H1 (cell line): ENCODE results near the gene FAM98A. TPM values are rescaled to one million over a fixed set of nuclear protein-coding genes. Genes with fewer than 3 reads are reported as not detected.

Experiments used
- CTCF ChIA-PET: fragments of 300-600 bp; sonication (Branson Sonifier 250); formaldehyde crosslinking; loops from one replicate; lab custom pipeline; 2021; ENCODE audit not compliant: partially characterized antibody; lab: Charles Lee
- POLR2A ChIA-PET: fragments of 300-600 bp; sonication (Branson Sonifier 250); formaldehyde crosslinking; loops from one replicate; lab custom pipeline; 2021; ENCODE audit warnings: inconsistent platforms; ENCODE audit not compliant: partially characterized antibody; lab: Charles Lee
- DNase-seq, 2 experiments: peaks; one replicate each; pipeline versions ENCODE4 v3.0.0 to v3.0.0-alpha.2; 2010 to 2022; ENCODE audit warnings: low spot score in 2 of 2, low read depth in 1 of 2, mixed read lengths in 1 of 2
- FAIRE-seq: peaks from 2 replicates; lab custom pipeline; 2011; peaks lifted over from hg19 to GRCh38; lab: Jason Lieb, UNC
- H2AFZ ChIP-seq: 2 replicates; pipeline ENCODE4 v1.8.1; 2012; ENCODE audit warnings: low read length, inconsistent platforms
- H2AK5ac ChIP-seq: 2 replicates; pipeline ENCODE4 v1.6.1; 2013; ENCODE audit warnings: low read depth, low read length
- H2BK120ac ChIP-seq: replicated peaks from 2 replicates; pipeline ENCODE3; 2013; ENCODE audit warnings: low read depth, low read length, inconsistent platforms
- H2BK12ac ChIP-seq: 2 replicates; pipeline ENCODE4 v1.6.1; 2013; ENCODE audit warnings: low read depth, low read length
- H2BK15ac ChIP-seq: 2 replicates; pipeline ENCODE4 v1.6.1; 2013; ENCODE audit warnings: low read length
- H2BK20ac ChIP-seq: 2 replicates; pipeline ENCODE4 v1.6.1; 2013; ENCODE audit warnings: low read length
- H2BK5ac ChIP-seq: 2 replicates; pipeline ENCODE4 v1.6.1; 2013; ENCODE audit warnings: low read depth, low read length
- H3K14ac ChIP-seq: 2 replicates; pipeline ENCODE4 v1.6.1; 2013; ENCODE audit warnings: inconsistent platforms; ENCODE audit not compliant: insufficient read length
- H3K18ac ChIP-seq: 2 replicates; pipeline ENCODE4 v1.6.1; 2013; ENCODE audit warnings: low read length; ENCODE audit errors: extremely low read depth
- H3K23ac ChIP-seq: 2 replicates; pipeline ENCODE4 v1.6.1; 2013; ENCODE audit warnings: inconsistent platforms; ENCODE audit not compliant: insufficient read length
- H3K23me2 ChIP-seq: 2 replicates; pipeline ENCODE4 v1.6.1; 2013; ENCODE audit warnings: low read depth, low read length
- H3K27ac ChIP-seq: 2 replicates; pipeline ENCODE4 v1.6.1; 2011; ENCODE audit warnings: low read depth, low read length, inconsistent platforms
- H3K27me3 ChIP-seq, 4 experiments: replicated peaks in 1 of 4; 1 replicate in 1 of 4; 2 replicates in 3 of 4; pipeline versions ENCODE4 v1.6.1 to v1.8.1; 2011 to 2013; ENCODE audit warnings: low read length in 3 of 4, mild to moderate bottlenecking in 3 of 4, inconsistent platforms in 2 of 4, mixed read lengths in 2 of 4, moderate library complexity in 1 of 4; ENCODE audit not compliant: control insufficient read depth in 3 of 4, insufficient read depth in 3 of 4; ENCODE audit errors: extremely low read depth in 1 of 4
- H3K36me3 ChIP-seq, 4 experiments: 2 replicates each; pipeline versions ENCODE4 v1.6.1 to v1.8.1; 2011 to 2013; ENCODE audit warnings: mild to moderate bottlenecking in 4 of 4, low read length in 3 of 4, moderate library complexity in 2 of 4, control low read depth in 1 of 4, inconsistent platforms in 1 of 4; ENCODE audit not compliant: insufficient read depth in 4 of 4, control insufficient read depth in 2 of 4
- H3K4ac ChIP-seq: replicated peaks from 2 replicates; pipeline ENCODE3; 2013; ENCODE audit warnings: low read length, low read depth, mixed read lengths, inconsistent platforms; ENCODE audit not compliant: insufficient read length
- H3K4me1 ChIP-seq, 4 experiments: replicated peaks in 1 of 4; 1 replicate in 1 of 4; 2 replicates in 3 of 4; pipeline versions ENCODE4 v1.6.1 to v1.8.1; 2011 to 2013; ENCODE audit warnings: low read length in 3 of 4, inconsistent platforms in 2 of 4, mixed read lengths in 1 of 4; ENCODE audit not compliant: insufficient read depth in 4 of 4, control insufficient read depth in 3 of 4
- H3K4me2 ChIP-seq, 2 experiments: 2 replicates each; pipeline versions ENCODE4 v1.6.1 to v1.8.1; 2011 to 2013; ENCODE audit warnings: low read depth in 2 of 2, low read length in 2 of 2, control low read depth in 1 of 2, inconsistent platforms in 1 of 2, mild to moderate bottlenecking in 1 of 2; ENCODE audit not compliant: insufficient read depth in 1 of 2
- H3K4me3 ChIP-seq, 4 experiments: fragments of 200-600, 300-600 bp in 1 of 4; sonication (generic), shearing (Covaris generic), sonication (Bioruptor Twin) in 1 of 4; 2 replicates each; pipeline versions ENCODE4 v1.5.1 to v1.8.1; 2011 to 2016; ENCODE audit warnings: low read length in 4 of 4, low read depth in 3 of 4, control low read depth in 2 of 4, inconsistent platforms in 2 of 4, mild to moderate bottlenecking in 2 of 4, mixed read lengths in 1 of 4, moderate library complexity in 1 of 4; ENCODE audit not compliant: insufficient read depth in 2 of 4; ENCODE audit errors: extremely low read depth in 1 of 4
- H3K56ac ChIP-seq: replicated peaks from 2 replicates; pipeline ENCODE3; 2013; ENCODE audit warnings: low read depth, mild to moderate bottlenecking, mixed read lengths, low read length, inconsistent platforms; ENCODE audit not compliant: insufficient read length
- H3K79me1 ChIP-seq: 2 replicates; pipeline ENCODE4 v1.6.1; 2013; ENCODE audit warnings: low read depth, low read length, control low read depth
- H3K79me2 ChIP-seq, 2 experiments: 2 replicates each; pipeline versions ENCODE4 v1.6.1 to v1.8.1; 2012 to 2013; ENCODE audit warnings: low read length in 2 of 2, mild to moderate bottlenecking in 2 of 2, inconsistent platforms in 1 of 2; ENCODE audit not compliant: insufficient read depth in 2 of 2, control insufficient read depth in 1 of 2
- H3K9ac ChIP-seq, 4 experiments: replicated peaks in 1 of 4; 1 replicate in 1 of 4; 2 replicates in 3 of 4; pipeline versions ENCODE4 v1.6.1 to v1.8.1; 2011 to 2013; ENCODE audit warnings: low read depth in 3 of 4, low read length in 3 of 4, control low read depth in 2 of 4, mild to moderate bottlenecking in 2 of 4, moderate library complexity in 2 of 4, inconsistent platforms in 1 of 4; ENCODE audit errors: extremely low read depth in 1 of 4
- H3K9me3 ChIP-seq, 2 experiments: 2 replicates each; pipeline versions ENCODE4 v1.6.1 to v1.8.1; 2012 to 2013; ENCODE audit warnings: mild to moderate bottlenecking in 2 of 2, moderate library complexity in 2 of 2, control low read depth in 1 of 2, inconsistent platforms in 1 of 2, low read depth in 1 of 2, low read length in 1 of 2, mixed read lengths in 1 of 2; ENCODE audit not compliant: insufficient read depth in 2 of 2
- H4K20me1 ChIP-seq, 2 experiments: replicated peaks in 1 of 2; 2 replicates each; pipeline versions ENCODE3 to v1.8.1; 2011 to 2013; ENCODE audit warnings: inconsistent platforms in 2 of 2, low read length in 2 of 2, mild to moderate bottlenecking in 1 of 2; ENCODE audit not compliant: insufficient read depth in 2 of 2, control insufficient read depth in 1 of 2
- H4K5ac ChIP-seq: 2 replicates; pipeline ENCODE4 v1.6.1; 2013; ENCODE audit warnings: low read length, low read depth, mixed read lengths, inconsistent platforms; ENCODE audit not compliant: insufficient read length
- H4K8ac ChIP-seq: 2 replicates; pipeline ENCODE4 v1.8.0; 2013; ENCODE audit warnings: mild to moderate bottlenecking, moderate library complexity, low read length, inconsistent platforms; ENCODE audit not compliant: insufficient read depth; ENCODE audit errors: extremely low read depth
- H4K91ac ChIP-seq: replicated peaks from 2 replicates; pipeline ENCODE3; 2013; ENCODE audit warnings: low read length, mixed read lengths, inconsistent platforms; ENCODE audit not compliant: insufficient read length
- BACH1 ChIP-seq: IDR thresholded peaks from 2 replicates; pipeline ENCODE4 v1.6.1; 2012; ENCODE audit warnings: low read length, improper control_type of control experiment
- HDAC6 ChIP-seq: IDR thresholded peaks from one replicate; pipeline ENCODE4 v1.7.1; 2012; ENCODE audit warnings: low read depth, mild to moderate bottlenecking, inconsistent platforms, low read length, moderate library complexity
- KDM4A ChIP-seq: IDR thresholded peaks from one replicate; pipeline ENCODE4 v1.7.1; 2012; ENCODE audit warnings: low read depth, mild to moderate bottlenecking, moderate library complexity, low read length, inconsistent platforms; ENCODE audit not compliant: severe bottlenecking
- KDM5A ChIP-seq: fragments of 200-600 bp; IDR thresholded peaks from 2 replicates; pipeline ENCODE4 v1.7.1; 2012; ENCODE audit warnings: mild to moderate bottlenecking, low read length, inconsistent platforms, mixed read lengths
- SAP30 ChIP-seq: fragments of 300-600 bp; sonication (generic); IDR thresholded peaks from 2 replicates; pipeline ENCODE4 v1.7.1; 2012; ENCODE audit warnings: low read length, moderate library complexity, mild to moderate bottlenecking, inconsistent platforms; ENCODE audit not compliant: insufficient read depth, insufficient replicate concordance
- SUZ12 ChIP-seq: fragments of 200-600 bp; sonication (generic); IDR thresholded peaks from 2 replicates; pipeline ENCODE4 v1.6.1; 2012; ENCODE audit warnings: mild to moderate bottlenecking, inconsistent platforms, low read length, moderate library complexity, mixed read lengths
- TCF12 ChIP-seq: IDR thresholded peaks from 2 replicates; pipeline ENCODE4 v1.6.1; 2011; ENCODE audit warnings: low read depth, mild to moderate bottlenecking, low read length
- TEAD4 ChIP-seq: IDR thresholded peaks from 2 replicates; pipeline ENCODE4 v1.6.1; 2012; ENCODE audit warnings: low read depth, low read length, inconsistent platforms, mixed read lengths
- WGBS, 2 experiments: shearing (Covaris generic) in 1 of 2; methylation state at CpG; one replicate each; pipeline versions ENCODE4 v1.1.6 to v1.1.7; 2013 to 2015; ENCODE audit warnings: low lambda C conversion rate in 2 of 2, mixed read lengths in 2 of 2, inconsistent platforms in 1 of 2, low coverage in 1 of 2, missing lambda C conversion rate in 1 of 2; ENCODE audit not compliant: insufficient replicate concordance in 2 of 2, insufficient coverage in 1 of 2, insufficient read length in 1 of 2; ENCODE audit errors: extremely low coverage in 1 of 2, missing lambda C conversion rate in 1 of 2; 5-methylcytosine and 5-hydroxymethylcytosine counted together
- polyA plus RNA-seq, 7 experiments: library from polyadenylated mRNA; depleted of rRNA in 3 of 7; stranded (reverse) in 5 of 7; unstranded in 2 of 7; fragments of >200 nt in 5 of 7; fragments of 200-250 nt in 2 of 7; gene quantifications; 1 replicate in 5 of 7; 2 replicates in 1 of 7; 4 replicates in 1 of 7; pipeline versions ENCODE4 v1.2.1 to v1.2.3, GENCODE V29; 2011 to 2013; ENCODE audit warnings: missing spikeins in 2 of 7, mixed read lengths in 2 of 7
- total RNA-seq: library from RNA; stranded (reverse); fragmentation: NEBNext Ultra II Directional; extraction: Animal tissue kit (Norgen Biotek cat#: 25700); gene quantifications from 2 replicates; pipeline ENCODE4 v1.2.1, GENCODE V29; 2021
- TF ChIP-seq, protein P1 (sequence below): IDR thresholded peaks from 2 replicates; pipeline ENCODE4 v1.6.1; 2012; ENCODE audit warnings: inconsistent platforms

FAM98A gene
- total and polyA plus RNA-seq, 2 of the 8 experiments (the other 6 are each of a cell fraction or from before 2014, with no cell fraction given): 53.2 to 103 TPM

- Histone ChIP-seq H4K8ac (no peak overlapping the region), H3K9ac (no peak overlapping the region), H3K56ac (no peak overlapping the region), H3K4me3 (no peak overlapping the region), H2BK5ac (no peak overlapping the region), H4K91ac (no peak overlapping the region), H3K4me1 (peaks cover 0 to 3% (median 1%) of the 10 kb centered on the region in 4 experiments; a peak in 1 of 7 replicates), H3K27me3 (no peaks in the 10 kb centered on the region), H3K4me2 (no peak overlapping the region), H3K27ac (no peak overlapping the region), H2AK5ac (no peak overlapping the region), H3K4ac (no peak overlapping the region), H3K79me2 (no peaks in the 10 kb centered on the region), H3K9me3 (no peaks in the 10 kb centered on the region), H4K20me1 (no peaks in the 10 kb centered on the region), H2BK20ac (no peak overlapping the region), H4K5ac (no peak overlapping the region), H3K36me3 (peaks cover 0 to 3% (median 0%) of the 10 kb centered on the region in 4 experiments; a peak in 1 of 8 replicates), H2BK120ac (no peak overlapping the region), H3K23ac (no peak overlapping the region), H2BK15ac (no peak overlapping the region), H2BK12ac (no peak overlapping the region), H3K14ac (no peak overlapping the region), H2AFZ (no peak overlapping the region), H3K18ac (no peak overlapping the region), H3K23me2 (no peaks in the 10 kb centered on the region), H3K79me1 (no peaks in the 10 kb centered on the region)
- no peak for TF ChIP-seq KDM4A
- no peak for TF ChIP-seq TCF12
- no peak for TF ChIP-seq SAP30
- no peak for TF ChIP-seq KDM5A
- no peak for TF ChIP-seq SUZ12
- TF ChIP-seq HDAC6: no peak
- TF ChIP-seq BACH1: no peak
- no peak for TF ChIP-seq TEAD4
- TF ChIP-seq, protein P1, sequence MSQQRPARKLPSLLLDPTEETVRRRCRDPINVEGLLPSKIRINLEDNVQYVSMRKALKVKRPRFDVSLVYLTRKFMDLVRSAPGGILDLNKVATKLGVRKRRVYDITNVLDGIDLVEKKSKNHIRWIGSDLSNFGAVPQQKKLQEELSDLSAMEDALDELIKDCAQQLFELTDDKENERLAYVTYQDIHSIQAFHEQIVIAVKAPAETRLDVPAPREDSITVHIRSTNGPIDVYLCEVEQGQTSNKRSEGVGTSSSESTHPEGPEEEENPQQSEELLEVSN: no peak
- WGBS, 2 experiments: 83% methylated on average over 2 of the region's 2 CpGs; no CpG with 5 or more reads in 1 of the 2 experiments
- FAIRE-seq (no peak), DNase-seq (no peak)
- CTCF ChIA-PET: interaction anchor here (0.6 kb wide), 1 partner anchor 40 kb away, joined by 3 read pairs; no protein-coding TSS in a partner anchor
- POLR2A ChIA-PET: no interaction called here
These were observed 34.2 kb upstream of the FAM98A start for GRCh38 chr2:33633315-33633714.
